HG03354 (cell line): ENCODE results near the gene PDZD8.

Experiments used
- ATAC-seq: cut with Tn5 transposase; IDR thresholded peaks from one replicate; pipeline ENCODE4 v1.9.1; 2021; ENCODE audit warnings: mild to moderate bottlenecking; ENCODE audit not compliant: unreplicated experiment, poor library complexity, severe bottlenecking

The PDZD8 gene, protein sequence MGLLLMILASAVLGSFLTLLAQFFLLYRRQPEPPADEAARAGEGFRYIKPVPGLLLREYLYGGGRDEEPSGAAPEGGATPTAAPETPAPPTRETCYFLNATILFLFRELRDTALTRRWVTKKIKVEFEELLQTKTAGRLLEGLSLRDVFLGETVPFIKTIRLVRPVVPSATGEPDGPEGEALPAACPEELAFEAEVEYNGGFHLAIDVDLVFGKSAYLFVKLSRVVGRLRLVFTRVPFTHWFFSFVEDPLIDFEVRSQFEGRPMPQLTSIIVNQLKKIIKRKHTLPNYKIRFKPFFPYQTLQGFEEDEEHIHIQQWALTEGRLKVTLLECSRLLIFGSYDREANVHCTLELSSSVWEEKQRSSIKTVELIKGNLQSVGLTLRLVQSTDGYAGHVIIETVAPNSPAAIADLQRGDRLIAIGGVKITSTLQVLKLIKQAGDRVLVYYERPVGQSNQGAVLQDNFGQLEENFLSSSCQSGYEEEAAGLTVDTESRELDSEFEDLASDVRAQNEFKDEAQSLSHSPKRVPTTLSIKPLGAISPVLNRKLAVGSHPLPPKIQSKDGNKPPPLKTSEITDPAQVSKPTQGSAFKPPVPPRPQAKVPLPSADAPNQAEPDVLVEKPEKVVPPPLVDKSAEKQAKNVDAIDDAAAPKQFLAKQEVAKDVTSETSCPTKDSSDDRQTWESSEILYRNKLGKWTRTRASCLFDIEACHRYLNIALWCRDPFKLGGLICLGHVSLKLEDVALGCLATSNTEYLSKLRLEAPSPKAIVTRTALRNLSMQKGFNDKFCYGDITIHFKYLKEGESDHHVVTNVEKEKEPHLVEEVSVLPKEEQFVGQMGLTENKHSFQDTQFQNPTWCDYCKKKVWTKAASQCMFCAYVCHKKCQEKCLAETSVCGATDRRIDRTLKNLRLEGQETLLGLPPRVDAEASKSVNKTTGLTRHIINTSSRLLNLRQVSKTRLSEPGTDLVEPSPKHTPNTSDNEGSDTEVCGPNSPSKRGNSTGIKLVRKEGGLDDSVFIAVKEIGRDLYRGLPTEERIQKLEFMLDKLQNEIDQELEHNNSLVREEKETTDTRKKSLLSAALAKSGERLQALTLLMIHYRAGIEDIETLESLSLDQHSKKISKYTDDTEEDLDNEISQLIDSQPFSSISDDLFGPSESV

DNA sequence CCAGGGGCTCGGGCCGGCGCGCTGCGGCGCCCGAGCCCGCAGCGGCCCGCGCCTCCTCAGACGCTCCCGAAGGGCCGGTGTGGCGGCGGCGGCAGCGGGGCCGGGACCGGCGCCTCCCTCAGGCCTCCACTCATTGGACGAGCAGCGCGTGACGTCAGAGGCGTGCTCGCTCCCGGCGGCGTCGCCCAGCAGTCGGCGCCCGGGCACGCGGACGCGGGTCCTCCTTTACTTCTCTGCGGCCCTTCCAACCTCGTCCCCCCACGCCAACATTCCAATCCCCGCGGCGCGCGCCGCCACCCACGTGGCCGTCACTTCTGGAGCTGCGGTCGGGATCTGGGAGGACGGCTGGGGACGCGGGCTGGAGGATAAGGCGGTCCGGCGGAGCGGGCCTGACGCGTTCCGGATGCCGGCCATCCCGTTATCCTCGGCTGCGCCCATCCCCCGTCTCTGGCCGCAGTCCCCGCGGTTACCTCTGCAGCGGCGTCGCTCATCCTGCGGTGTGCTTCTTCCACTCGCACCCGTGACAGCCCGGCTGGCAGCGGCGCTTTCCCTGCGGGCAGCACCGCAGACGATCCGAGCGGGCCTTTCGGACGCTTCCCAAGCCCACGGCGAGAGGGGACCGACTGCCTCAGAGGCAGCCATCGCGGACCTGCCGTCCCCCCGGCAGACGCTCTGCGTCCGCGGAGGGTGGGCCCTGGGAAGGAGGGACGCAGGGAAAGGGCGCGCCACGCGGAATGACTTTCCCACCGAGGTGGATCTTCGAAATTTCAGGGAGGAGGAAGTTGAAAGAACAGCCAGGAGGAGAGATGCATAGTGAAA, at the start of gene PDZD8:
Gene PDZD8 (minus strand): TSS at position 81 of the 819 bp plus-strand sequence. CDS start 213 bp downstream, outside the sequence.
- ATAC-seq: peak; percentile 86

DNA sequence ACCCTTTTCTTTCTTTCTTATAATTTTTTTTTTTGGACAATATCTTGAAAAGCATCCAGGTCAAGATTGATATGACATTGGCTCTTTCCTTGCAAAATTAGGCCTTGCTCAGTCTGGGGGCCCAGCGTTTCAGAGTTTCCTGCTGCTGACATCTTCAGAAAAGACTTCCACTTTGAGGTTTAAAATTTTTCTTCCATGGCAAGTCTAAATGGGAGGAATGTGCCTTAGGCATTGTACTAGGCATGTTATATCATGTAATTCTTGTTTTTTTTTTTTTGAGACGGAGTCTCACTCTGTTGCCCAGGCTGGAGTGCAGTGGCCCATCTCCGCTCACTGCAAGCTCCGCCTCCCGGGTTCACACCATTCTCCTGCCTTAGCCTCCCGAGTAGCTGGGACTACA, 48.9 kb upstream of the PDZD8 start:
- ATAC-seq: no peak

- ATAC-seq: no peak
Measured at GRCh38 chr10:117421985-117422384, 46.7 kb upstream of the PDZD8 start.

DNA sequence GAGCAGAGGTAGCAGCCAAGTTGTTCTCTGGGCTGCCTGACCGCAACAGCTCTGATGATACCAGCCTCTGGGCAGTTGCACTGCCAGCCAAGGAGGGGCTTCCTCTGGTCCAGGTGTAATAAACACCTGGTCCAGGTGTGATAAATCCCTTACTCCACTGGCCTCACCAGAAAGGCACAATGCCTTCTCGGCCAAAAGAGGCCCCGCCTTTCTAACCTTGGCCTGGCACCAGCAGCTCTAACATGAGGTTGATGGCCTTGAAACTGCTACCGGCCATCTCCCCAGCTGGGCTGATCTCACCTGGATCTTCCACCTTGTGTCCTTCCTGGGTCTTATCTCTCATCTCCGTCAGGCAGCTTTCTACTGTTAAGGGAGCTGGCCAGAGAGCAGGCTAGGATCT, 45.5 kb upstream of the PDZD8 start:
- ATAC-seq: no peak

- no peak for ATAC-seq
Measured at GRCh38 chr10:117419921-117420320, 44.7 kb upstream of the PDZD8 start.

GRCh38 chr10:117419159-117419558, 43.9 kb upstream of the PDZD8 start:
- ATAC-seq: no peak

GRCh38 chr10:117418121-117418520, 42.9 kb upstream of the PDZD8 start:
- no peak for ATAC-seq

DNA sequence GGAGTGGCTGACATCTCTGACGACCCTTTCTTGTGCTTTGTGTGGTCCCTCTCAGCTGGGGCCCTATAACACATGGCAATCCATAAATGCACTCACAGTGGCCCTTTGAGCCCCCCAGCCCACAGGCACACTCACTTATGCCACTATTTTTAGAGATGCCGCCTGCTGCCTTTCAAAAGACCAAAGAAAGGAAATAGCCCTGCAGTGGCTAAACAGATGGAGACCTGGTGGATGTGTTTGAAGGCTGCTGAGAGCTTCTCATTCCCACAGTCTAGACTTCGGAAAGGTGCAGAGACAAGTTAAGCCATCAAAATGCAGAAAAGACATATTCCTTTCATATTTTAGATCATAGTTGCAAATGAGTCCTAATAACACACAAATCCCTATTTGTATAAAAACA, 42.0 kb upstream of the PDZD8 start:
- no peak for ATAC-seq

- no peak for ATAC-seq
Measured at GRCh38 chr10:117413928-117414618, 38.8 kb upstream of the PDZD8 start.

DNA sequence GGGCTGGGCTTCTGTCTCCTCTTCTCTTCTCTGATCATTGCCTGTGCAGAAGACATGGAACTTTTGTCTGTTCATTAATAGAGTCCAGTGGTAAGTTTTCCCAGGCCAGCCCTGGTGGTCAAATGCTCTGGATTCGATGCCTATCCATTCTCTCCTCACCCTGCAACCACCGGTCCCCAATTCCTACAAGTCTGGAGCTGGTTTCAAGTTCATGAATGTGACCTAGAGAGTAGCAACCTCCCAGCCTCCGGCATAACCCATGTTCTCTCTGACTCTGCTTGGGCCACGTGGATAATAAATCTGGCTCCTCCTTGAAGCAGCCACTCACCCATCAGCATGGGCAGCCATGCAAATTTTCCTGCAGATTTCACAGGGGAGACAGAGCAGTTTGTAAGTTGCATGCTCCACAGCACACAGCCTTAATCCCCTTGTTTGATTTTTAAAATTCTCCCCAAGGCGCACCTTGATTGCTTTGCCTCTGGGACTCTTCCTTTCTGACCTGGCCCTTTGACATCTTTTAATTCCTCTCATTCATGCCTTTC, 37.3 kb upstream of the PDZD8 start:
- no peak for ATAC-seq

DNA sequence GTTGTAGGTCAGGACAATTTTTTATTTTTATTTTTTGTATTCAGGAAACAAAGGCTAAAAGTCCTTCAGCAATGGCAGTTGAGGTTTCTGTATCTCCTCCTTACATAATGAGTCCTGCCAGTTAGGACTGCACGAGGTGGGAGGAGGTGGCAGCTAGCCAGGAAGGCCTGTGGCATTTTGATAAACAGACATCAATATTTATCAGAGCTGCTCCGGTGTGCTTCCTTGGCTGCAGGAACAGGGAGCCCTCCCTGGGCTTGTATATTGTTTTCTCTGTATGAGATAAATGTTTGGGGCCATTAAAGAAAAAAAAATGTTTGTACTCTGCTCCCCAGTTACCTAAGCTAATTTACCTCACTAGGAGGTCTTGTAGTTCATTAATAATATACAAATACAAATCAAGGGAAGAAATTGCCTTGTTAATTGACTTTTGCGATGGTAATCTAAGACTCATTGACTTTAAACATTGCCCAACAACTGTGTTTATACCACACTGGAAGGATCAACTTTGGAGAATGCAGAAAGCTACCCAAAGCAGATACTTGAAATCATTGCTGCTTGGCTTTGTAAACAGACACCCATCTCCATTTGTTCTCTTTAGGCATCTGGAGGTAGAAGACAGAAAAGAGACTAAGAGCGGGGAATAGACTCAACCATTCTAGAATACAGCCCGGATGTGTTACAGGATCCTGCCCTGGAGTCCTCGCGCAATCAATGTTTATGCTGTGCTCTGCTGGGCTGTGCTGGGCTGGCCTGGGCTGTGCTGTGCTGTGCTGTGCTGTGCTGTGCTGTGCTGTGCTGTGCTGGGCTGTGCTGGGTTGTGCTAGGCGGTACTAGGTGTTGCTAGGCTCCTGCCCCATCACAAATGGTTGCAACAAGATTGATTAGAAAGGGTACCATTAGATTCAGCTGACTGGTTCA, 36.5 kb upstream of the PDZD8 start:
- no peak for ATAC-seq

GRCh38 chr10:117410557-117410956, 35.3 kb upstream of the PDZD8 start:
- ATAC-seq: no peak

DNA sequence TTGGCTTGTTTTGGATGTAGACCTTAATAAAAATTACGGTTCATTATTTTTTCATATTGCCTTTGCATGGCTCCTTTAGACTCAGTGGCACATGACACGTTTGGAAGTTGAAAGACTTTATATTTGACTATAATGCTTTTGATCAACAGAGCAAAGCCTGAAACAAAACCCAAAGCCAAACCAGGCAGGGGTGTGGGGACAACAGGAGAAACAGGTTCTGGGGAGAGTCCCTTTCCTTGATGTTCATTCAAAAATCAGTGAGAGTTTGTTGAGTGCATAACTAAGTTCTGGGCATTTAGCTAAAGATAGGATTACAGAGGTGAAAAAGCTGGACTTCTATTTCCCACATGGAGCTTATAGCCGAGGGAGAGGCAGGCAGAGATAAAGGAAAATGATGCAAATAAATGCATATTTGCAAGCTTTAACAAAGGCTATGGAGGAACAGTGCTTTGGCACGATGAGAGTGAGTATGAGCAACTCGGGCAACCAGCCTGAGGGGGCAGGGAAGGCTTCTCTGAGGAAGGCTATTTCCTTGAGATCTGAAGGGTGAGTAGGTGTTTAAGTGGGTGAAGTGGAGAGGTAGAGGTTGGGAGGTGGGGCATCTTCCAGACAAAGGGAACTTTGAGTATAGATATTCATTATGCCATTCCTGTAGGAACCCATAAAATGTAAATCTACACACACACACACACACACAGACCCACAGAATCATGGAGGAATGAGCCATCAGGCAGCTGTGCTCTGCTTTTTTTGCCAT, 34.5 kb upstream of the PDZD8 start:
- ATAC-seq: no peak

GRCh38 chr10:117408436-117409384, 33.5 kb upstream of the PDZD8 start:
- ATAC-seq: no peak

DNA sequence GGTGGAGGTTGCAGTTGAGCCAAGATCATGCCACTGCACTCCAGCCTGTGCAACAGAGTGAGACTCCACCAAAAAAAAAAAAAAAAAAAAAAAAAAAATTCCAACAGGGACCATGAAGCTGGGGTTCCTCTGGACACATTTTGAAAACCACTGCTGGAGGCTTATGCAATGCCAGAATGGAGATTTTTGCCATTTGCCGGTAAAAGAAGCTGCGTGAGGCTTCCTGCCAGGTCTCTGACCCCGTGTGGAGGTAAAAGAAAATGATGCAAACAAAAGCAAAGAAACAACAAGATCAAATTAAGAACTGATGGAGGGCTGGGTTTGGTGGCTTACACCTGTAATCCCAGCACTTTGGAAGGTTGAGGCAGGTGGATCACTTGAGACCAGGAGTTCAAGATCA, 30.5 kb upstream of the PDZD8 start:
- ATAC-seq: no peak

- no peak for ATAC-seq
Measured at GRCh38 chr10:117400329-117400728, 25.1 kb upstream of the PDZD8 start.
